AG09309 (cell line): ENCODE results near the gene BRD1.

Experiments
- DNase-seq: peaks from one replicate; pipeline ENCODE4 v3.0.0-alpha.2; 2010; ENCODE audit warnings: low read depth
- H3K4me3 ChIP-seq: 2 replicates; pipeline ENCODE4 v1.5.1; 2011; ENCODE audit warnings: mild to moderate bottlenecking, low read depth, low read length, moderate library complexity; ENCODE audit not compliant: control insufficient read depth
- TF ChIP-seq, protein P1 (sequence below): IDR thresholded peaks from 2 replicates; pipeline ENCODE4 v1.5.1; 2011; ENCODE audit warnings: mild to moderate bottlenecking, low read depth, low read length, inconsistent platforms; ENCODE audit not compliant: insufficient read depth, control insufficient read depth; ENCODE audit errors: missing control alignments

BRD1 gene

GRCh38 chr22:49800408-49801238 lies 27.1 kb downstream of the BRD1 start:
- DNase-seq: no peak
- TF ChIP-seq, protein P1, sequence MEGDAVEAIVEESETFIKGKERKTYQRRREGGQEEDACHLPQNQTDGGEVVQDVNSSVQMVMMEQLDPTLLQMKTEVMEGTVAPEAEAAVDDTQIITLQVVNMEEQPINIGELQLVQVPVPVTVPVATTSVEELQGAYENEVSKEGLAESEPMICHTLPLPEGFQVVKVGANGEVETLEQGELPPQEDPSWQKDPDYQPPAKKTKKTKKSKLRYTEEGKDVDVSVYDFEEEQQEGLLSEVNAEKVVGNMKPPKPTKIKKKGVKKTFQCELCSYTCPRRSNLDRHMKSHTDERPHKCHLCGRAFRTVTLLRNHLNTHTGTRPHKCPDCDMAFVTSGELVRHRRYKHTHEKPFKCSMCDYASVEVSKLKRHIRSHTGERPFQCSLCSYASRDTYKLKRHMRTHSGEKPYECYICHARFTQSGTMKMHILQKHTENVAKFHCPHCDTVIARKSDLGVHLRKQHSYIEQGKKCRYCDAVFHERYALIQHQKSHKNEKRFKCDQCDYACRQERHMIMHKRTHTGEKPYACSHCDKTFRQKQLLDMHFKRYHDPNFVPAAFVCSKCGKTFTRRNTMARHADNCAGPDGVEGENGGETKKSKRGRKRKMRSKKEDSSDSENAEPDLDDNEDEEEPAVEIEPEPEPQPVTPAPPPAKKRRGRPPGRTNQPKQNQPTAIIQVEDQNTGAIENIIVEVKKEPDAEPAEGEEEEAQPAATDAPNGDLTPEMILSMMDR: no peak
- H3K4me3 ChIP-seq: no peak overlapping the region

DNA sequence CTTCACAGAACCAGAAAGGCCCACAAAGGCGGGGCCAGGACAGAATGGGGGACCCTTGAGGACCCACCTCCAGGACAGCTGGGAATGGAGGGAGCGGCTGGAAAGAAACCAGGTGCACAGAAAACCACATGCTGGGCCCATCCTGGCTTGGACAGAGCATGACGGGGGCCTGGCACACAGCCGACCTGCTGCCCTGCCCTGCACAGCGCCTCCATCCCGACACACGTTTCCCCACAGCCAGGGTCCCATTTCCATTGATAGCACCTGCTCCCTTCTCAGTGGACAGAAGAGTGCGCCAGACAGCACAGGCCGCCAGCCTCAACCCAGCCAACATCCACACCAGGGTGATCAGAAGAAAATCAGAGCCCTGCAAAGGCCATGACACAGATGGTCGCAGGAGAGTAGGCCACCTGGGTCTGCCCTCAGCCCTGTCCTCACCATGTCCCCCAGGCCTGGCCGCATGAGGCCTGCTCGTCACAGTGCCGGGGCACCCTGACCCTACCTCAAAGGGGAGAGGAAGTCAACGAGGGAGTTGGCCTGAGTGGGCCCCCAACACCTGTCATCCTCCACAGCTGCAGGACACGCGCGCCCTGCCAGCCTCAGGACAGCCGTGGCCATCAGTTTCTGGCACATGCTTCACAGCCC lies 28.1 kb downstream of the BRD1 start:
- TF ChIP-seq, protein P1: no peak
- DNase-seq: no peak
- H3K4me3 ChIP-seq: no peak overlapping the region

GRCh38 chr22:49798486-49799151 lies 29.1 kb downstream of the BRD1 start:
- no peak overlapping the region for H3K4me3 ChIP-seq
- DNase-seq: no peak
- TF ChIP-seq, protein P1: no peak

DNA sequence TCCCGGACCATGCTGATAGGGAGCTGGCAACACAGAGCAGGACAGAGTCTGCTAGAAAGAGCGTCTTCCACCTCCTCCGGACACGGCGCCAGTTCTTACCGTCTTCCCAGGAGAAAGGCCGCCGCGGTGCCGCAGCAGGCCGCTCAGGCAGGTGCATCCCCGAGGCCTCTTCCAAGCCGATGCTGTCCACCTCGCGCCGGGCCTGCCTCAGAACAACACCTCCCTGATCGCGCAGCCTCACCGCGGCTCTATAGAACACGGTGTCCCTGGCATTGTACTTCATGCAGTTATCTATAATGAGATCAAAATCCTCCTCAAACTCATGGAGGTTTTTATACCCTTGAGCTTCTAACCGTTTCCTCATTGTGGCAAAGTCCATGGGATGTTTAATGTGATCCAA lies 30.0 kb downstream of the BRD1 start:
- TF ChIP-seq, protein P1: no peak
- no peak for DNase-seq
- no peak overlapping the region for H3K4me3 ChIP-seq

GRCh38 chr22:49796596-49797270 lies 30.9 kb downstream of the BRD1 start:
- no peak overlapping the region for H3K4me3 ChIP-seq
- TF ChIP-seq, protein P1: no peak
- no peak for DNase-seq

GRCh38 chr22:49795521-49795920 lies 32.2 kb downstream of the BRD1 start:
- DNase-seq: no peak

More at GRCh38 chr22:49795521-49795920, 32.2 kb downstream of the BRD1 start:
- no peak overlapping the region for H3K4me3 ChIP-seq
- TF ChIP-seq, protein P1: no peak
